Muscle layer of colon (tissue), 2 donors: ENCODE results near the gene ADRA2B.

ENCODE experiments used
- H3K27ac ChIP-seq: one replicate; pipeline ENCODE4 v1.7.0; 2013; ENCODE audit warnings: low read depth, mild to moderate bottlenecking, low read length, moderate library complexity
- H3K27me3 ChIP-seq, 2 donors: one replicate each; pipeline ENCODE4 v1.7.0; 2013; ENCODE audit warnings: low read length in 2 of 2, mild to moderate bottlenecking in 2 of 2; ENCODE audit not compliant: insufficient read depth in 2 of 2, control insufficient read depth in 1 of 2
- H3K36me3 ChIP-seq: one replicate; pipeline ENCODE4 v1.7.0; 2013; ENCODE audit warnings: mild to moderate bottlenecking, low read length; ENCODE audit not compliant: insufficient read depth
- H3K4me1 ChIP-seq: one replicate; pipeline ENCODE4 v1.7.0; 2013; ENCODE audit warnings: mild to moderate bottlenecking, low read length; ENCODE audit not compliant: insufficient read depth
- H3K4me3 ChIP-seq, 2 donors: one replicate each; pipeline ENCODE4 v1.7.0; 2013; ENCODE audit warnings: low read length in 2 of 2, low read depth in 1 of 2, mild to moderate bottlenecking in 1 of 2, moderate library complexity in 1 of 2
- H3K9ac ChIP-seq: one replicate; pipeline ENCODE4 v1.7.0; 2013; ENCODE audit warnings: low read length
- H3K9me3 ChIP-seq: one replicate; pipeline ENCODE4 v1.7.0; 2013; ENCODE audit warnings: mild to moderate bottlenecking, low read length
- donor health status: abdominal sarcoma.
- donor health status: Adenocarcinoma of cecum.

The ADRA2B gene

DNA sequence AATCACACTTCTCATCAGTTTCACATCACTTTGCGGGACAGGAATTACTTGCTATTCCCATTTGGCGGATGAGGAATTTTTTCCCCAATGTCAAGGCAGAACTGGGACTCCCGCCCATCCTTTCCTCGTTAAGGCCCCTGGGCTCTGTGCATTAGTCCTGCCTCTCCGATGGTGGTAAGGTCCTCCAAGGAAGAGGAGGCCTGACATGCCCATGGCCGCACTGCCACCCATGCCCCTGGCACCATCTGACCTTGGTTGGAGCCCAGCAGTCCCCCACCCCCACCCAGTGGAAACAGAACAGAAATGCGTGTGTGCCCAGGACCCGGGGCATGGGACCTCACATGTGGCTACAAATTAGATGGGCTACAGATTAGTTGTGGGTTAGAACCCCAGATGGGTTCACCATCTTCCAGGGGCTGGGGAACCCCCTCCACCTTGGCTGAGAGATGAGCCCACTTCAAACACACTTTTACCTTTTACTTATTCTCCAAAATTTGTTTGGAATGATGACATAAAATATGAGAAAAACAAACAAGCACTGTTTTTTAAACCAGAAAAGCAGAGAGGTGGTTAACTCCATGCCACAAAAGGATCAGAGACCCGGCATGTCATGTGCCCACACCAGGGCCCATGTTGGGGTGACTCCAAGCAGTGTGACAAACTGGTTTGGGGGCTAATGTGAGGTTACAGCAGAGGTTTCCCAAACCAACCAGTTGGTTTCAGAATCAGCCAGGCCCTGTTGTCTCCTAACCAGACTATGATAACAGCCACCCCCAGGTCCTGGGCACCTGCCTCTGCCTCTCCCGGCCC lies 39.8 kb upstream of the ADRA2B start:
- Histone ChIP-seq H3K4me3 (no peak overlapping the region), H3K4me1 (no peaks in the 10 kb centered on the region)

DNA sequence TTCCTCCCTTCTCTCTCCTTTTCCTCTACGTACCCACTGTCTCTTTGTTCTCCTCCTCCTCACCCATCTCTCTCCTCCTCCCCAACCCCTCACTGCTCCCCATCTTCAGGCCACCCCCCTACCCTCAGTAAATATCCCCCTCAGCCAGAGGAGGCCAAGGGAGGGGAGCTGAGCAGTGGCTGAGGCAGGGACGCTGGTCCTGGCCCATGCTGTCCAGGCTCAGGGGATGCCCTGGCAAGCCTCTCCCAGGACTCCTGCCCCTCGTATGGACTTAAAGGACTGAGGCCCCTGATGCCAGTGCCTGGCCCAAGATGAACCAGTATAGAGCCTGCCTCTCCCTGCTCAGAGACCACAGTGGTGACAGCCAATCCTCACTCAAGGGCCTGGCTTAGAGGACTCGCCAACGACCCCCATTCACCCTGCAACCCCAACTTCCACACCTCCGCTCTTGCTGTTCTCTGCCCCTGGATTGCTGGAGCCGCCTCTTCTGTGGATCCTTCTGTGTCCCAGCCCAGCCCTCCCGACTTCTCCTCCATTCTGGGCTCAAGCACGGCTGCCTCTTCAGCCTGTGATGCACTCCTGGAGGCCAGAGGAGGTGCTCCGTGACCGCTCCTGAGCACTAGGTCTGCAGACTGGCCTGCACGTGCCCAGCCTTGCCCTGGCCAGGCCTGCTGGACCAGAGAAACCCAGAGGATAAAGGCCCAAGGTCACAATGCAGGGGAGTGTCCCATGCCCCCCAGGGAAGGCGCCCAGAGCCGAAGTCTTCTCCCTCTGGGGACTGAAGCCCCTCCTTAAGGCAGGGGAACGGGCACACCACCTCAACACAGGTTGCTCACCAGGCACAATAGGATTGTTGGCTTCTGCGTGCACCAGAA lies 38.4 kb upstream of the ADRA2B start:
- Histone ChIP-seq H3K9me3 (no peaks in the 10 kb centered on the region), H3K4me3 (no peak overlapping the region), H3K27me3 (no peaks in the 10 kb centered on the region), H3K27ac (no peak overlapping the region), H3K36me3 (no peaks in the 10 kb centered on the region), H3K9ac (no peak overlapping the region), H3K4me1 (no peaks in the 10 kb centered on the region)

More for the DNA sequence above, 39.8 kb upstream of the ADRA2B start:
- H3K27me3 ChIP-seq: no peaks in the 10 kb centered on the region
- no peak overlapping the region for H3K27ac ChIP-seq
- H3K36me3 ChIP-seq: no peaks in the 10 kb centered on the region
- no peaks in the 10 kb centered on the region for H3K9me3 ChIP-seq
- H3K9ac ChIP-seq: no peak overlapping the region

DNA sequence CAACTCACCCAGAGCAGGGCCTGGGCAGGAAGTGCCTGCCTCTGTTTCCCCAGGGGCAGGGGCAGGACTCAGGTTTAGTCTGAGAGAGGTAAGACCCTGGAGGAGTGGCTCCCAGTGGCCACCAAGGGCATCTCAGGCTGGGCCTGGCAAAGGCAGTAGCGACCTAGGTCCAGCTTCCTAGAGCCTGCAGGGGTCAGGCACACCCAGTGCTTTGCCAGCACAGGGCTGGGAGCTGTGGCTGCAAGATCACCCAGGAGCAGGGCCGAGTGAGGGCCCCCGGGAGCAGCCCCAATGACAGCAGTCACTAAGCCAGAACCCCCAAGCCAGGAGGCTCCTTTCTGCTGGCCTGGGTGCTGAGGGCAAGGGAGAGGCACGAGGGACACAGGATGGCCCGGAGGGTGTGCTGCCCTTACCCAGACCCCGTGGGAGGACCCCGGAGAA lies 37.6 kb upstream of the ADRA2B start:
- H3K36me3 ChIP-seq: no peaks in the 10 kb centered on the region

GRCh38 chr2:96153291-96153713 lies 36.9 kb upstream of the ADRA2B start:
- no peaks in the 10 kb centered on the region for H3K9me3 ChIP-seq
- H3K9ac ChIP-seq: no peak overlapping the region
- no peak overlapping the region for H3K4me3 ChIP-seq
- no peaks in the 10 kb centered on the region for H3K36me3 ChIP-seq
- no peak overlapping the region for H3K27ac ChIP-seq
- H3K4me1 ChIP-seq: no peaks in the 10 kb centered on the region
- H3K27me3 ChIP-seq: no peaks in the 10 kb centered on the region

More for the DNA sequence above, 37.6 kb upstream of the ADRA2B start:
- Histone ChIP-seq H3K27ac (no peak overlapping the region), H3K9me3 (no peaks in the 10 kb centered on the region), H3K4me3 (no peak overlapping the region), H3K27me3 (no peaks in the 10 kb centered on the region), H3K4me1 (no peaks in the 10 kb centered on the region), H3K9ac (no peak overlapping the region)

DNA sequence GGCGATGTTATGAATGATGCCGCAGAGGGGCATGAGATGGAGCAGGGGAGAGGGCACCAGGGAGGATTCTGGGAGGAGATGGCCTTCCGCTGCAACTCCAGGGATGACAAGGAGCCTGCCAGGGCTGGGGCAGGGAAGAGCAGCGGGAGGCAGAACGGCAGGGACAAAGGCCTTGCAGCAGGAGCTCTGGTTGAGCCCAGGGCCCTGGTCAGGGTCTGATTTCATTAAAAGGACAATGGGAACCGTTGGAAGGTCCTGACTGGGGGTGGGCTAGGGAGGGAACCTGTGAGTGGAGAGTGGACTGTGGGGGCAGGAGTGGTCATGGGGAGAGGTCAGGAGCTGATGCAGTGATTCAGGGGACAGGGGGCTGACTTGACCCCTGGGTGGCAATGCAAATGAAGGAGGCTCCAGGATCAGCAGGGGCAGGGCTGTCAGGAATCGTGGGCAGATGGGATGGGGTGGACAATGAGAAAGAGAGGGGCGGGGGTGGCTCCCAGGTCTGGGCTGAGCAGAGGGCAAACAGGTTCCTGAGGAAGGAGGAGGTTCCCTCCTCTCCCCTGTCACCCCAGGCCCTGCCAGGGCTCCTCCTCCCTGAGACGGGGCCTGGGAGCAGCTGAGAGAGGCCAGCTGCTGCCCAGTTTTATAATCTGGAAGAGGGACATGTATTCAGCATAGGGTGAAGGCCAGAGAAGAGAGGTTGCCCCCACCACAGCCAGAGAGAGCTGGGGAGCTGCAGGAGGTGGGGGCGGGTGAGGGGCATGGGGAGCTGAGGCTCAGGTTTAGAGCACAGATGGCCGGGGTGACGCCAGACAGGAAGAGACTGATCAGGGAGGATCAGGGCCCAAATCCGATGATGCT lies 36.2 kb upstream of the ADRA2B start:
- H3K36me3 ChIP-seq: no peaks in the 10 kb centered on the region
- H3K4me3 ChIP-seq: no peak overlapping the region
- no peak overlapping the region for H3K9ac ChIP-seq
- no peaks in the 10 kb centered on the region for H3K4me1 ChIP-seq
- no peak overlapping the region for H3K27ac ChIP-seq
- H3K9me3 ChIP-seq: no peaks in the 10 kb centered on the region
- H3K27me3 ChIP-seq: no peaks in the 10 kb centered on the region

DNA sequence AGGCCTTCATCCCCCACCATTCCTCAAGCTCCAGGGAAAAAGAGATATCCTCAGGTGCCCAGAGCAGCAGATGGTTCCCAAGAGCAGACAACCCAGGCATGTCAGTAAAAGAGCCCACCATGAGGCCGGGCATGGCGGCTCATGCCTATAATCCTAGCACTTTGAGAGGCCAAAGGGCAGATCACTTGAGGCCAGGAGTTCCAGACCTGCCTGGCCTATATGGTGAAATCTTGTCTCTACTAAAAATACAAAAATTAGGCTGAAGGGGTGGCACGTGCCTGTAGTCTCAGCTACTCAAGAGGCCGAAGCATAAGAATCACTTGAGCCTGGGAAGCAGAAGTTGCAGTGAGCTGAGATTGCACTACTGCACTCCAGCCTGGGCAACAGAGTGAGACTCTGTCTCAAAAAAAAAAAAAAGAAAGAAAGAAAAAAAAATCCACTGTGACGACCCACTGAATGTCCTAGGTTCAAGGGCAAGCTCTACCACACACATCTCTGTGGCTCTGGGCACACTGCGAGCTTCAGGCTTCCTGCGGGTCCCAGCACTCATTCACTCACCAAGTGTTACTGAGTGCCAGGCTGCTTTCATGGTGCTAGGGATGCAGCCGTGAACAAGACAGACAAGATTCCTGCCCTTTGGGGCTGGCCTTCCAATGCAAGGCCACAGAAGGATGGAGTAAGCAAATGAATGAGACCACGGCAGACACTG lies 35.4 kb upstream of the ADRA2B start:
- Histone ChIP-seq H3K4me1 (no peaks in the 10 kb centered on the region), H3K9ac (no peak overlapping the region), H3K4me3 (no peak overlapping the region), H3K36me3 (no peaks in the 10 kb centered on the region), H3K9me3 (no peaks in the 10 kb centered on the region), H3K27me3 (no peaks in the 10 kb centered on the region), H3K27ac (no peak overlapping the region)

DNA sequence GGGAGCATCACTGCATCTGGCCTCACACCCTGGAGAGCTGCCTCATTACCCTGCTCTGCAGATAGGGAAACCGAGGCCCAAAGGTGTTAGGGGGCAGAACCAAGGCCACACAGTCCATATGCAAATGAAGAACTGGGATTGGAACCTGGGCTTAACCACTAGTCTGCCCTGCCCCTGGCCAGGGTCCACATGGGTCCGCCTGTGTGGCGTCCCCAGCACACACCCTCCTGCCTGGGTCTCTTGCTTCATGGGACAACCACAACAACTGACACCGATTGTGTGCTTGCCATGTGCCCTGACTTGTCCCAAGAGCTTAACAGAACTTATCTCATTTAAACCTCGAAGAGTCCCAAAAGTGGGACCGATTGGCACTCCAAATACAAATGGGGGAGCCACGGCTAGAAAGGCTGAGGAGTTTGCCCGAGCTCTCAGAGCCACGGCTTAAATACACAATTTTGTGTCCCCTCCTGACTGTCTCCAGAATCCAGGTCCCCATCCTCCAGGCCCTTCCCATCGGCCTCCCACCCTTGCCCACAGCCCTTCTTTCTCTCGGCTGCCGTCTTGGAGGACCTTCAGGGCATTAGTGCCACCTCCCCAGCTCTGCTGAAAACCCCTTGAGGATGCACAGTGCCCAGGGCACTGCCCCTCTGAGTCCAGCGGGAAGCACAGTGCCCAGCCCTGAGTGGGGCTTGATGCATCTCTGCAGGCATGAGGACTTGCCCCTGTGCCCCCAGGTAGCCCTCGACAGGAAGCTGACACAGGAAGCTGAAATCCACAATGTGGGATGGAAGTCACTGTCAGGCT lies 34.6 kb upstream of the ADRA2B start:
- Histone ChIP-seq H3K27me3 (no peaks in the 10 kb centered on the region), H3K4me3 (no peak overlapping the region)

DNA sequence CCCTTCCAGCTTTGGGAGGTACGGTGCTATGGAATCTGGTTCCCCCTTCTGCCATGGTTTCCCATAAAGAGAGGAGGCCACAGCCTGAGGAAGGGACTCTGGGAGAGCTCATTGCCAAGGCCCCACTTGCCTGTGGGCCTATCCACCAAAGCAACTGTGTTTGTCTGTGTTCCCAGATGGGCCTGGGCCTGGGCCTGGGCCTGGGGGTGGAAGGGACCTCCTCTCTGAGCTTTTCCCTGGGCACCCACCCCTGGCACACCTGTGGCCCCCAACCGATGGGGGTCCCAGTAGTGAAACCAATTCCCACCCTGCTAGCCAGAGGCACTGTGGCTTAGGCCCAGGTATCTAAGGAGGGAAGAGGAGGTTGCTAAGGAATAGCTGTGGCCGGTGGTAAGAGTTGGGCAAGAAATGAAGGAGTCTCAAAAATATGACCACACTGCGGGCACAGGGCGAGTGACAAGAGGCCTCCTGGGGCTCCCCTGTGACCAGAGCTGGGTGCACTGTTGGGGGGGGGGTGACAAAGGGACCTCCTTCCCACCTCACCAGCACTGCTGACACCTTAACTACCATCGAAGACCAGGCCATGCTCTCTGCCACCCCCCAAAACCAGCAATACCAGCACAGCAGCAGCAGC lies 33.8 kb upstream of the ADRA2B start:
- Histone ChIP-seq H3K9ac (no peak overlapping the region), H3K36me3 (no peaks in the 10 kb centered on the region), H3K27ac (no peak overlapping the region), H3K4me3 (no peak overlapping the region), H3K9me3 (no peaks in the 10 kb centered on the region), H3K4me1 (peaks cover 5% of the 10 kb centered on the region), H3K27me3 (no peaks in the 10 kb centered on the region)

More for the DNA sequence above, 34.6 kb upstream of the ADRA2B start:
- Histone ChIP-seq H3K9ac (no peak overlapping the region), H3K27ac (no peak overlapping the region), H3K36me3 (no peaks in the 10 kb centered on the region), H3K4me1 (no peaks in the 10 kb centered on the region), H3K9me3 (no peaks in the 10 kb centered on the region)

DNA sequence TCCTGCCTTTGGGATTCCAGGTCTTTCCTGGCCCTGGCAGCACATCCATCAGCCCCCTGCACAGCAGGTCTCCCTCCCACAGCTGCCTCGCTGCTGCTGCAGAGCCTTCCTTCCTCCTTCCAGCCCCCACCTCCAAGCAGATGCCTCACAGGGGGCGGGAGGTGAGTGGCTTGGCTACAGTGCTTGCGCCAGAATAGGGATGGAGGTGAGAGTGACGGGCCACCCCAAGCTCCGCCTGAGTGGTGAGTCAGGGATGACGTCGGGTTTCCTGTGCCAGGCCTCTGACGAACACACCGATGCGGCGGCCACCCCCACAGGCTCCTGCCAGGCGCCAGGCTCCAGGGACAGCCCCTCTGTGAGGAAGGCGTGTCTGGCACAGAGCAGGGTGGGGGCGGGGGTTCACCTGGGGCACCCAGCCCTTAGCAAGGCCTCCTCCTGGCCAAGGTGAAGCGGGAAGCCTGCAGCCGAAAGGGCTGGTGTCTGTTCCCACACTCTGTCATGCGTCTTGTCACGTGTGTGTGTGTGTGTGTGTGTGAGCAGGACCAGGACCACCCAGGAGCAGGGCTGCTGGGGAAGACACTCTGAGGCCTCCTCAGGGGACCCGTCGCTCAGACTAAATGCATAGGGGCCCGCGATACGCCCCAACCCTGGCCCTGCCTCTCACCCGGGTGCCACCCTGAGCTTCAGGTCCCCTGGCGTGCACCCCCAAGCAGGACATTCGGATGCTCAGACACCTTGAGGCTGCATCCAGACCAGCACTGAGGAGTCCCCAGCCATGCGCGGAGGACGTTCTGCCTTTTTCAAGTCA lies 32.2 kb upstream of the ADRA2B start:
- Histone ChIP-seq H3K36me3 (no peaks in the 10 kb centered on the region), H3K27me3 (no peaks in the 10 kb centered on the region), H3K4me3 (no peak overlapping the region), H3K4me1 (peaks cover 11% of the 10 kb centered on the region), H3K9me3 (no peaks in the 10 kb centered on the region), H3K9ac (no peak overlapping the region), H3K27ac (no peak overlapping the region)
